ENCODE results near the gene ATP9B.

- TF ChIP-seq, protein P1, sequence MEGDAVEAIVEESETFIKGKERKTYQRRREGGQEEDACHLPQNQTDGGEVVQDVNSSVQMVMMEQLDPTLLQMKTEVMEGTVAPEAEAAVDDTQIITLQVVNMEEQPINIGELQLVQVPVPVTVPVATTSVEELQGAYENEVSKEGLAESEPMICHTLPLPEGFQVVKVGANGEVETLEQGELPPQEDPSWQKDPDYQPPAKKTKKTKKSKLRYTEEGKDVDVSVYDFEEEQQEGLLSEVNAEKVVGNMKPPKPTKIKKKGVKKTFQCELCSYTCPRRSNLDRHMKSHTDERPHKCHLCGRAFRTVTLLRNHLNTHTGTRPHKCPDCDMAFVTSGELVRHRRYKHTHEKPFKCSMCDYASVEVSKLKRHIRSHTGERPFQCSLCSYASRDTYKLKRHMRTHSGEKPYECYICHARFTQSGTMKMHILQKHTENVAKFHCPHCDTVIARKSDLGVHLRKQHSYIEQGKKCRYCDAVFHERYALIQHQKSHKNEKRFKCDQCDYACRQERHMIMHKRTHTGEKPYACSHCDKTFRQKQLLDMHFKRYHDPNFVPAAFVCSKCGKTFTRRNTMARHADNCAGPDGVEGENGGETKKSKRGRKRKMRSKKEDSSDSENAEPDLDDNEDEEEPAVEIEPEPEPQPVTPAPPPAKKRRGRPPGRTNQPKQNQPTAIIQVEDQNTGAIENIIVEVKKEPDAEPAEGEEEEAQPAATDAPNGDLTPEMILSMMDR (tag by site-specific recombination; IDR thresholded peaks at IDR 0.05): no peak
- TF ChIP-seq ZNF785 (tag by site-specific recombination; IDR thresholded peaks at IDR 0.05) (no peak), GLIS1 (tag by site-specific recombination; IDR thresholded peaks at IDR 0.05) (no peak), ZNF157 (tag by site-specific recombination; IDR thresholded peaks at IDR 0.05) (no peak), ZNF23 (tag by site-specific recombination; IDR thresholded peaks at IDR 0.05; ENCODE audit: borderline replicate concordance) (no peak), ZNF335 (tag by site-specific recombination; conservative IDR thresholded peaks at IDR 0.05) (no peak), ZNF140 (tag by site-specific recombination; IDR thresholded peaks at IDR 0.05) (no peak), ZNF660 (tag by site-specific recombination; IDR thresholded peaks at IDR 0.05) (no peak), ZNF416 (tag by site-specific recombination; IDR thresholded peaks at IDR 0.05) (no peak), ZNF621 (tag by site-specific recombination; IDR thresholded peaks at IDR 0.05) (no peak), ZNF530 (tag by site-specific recombination; IDR thresholded peaks at IDR 0.05; ENCODE audit: low read depth) (no peak), ZNF221 (tag by site-specific recombination; IDR thresholded peaks at IDR 0.05; ENCODE audit: borderline replicate concordance) (no peak)
- TF ChIP-seq, protein P2, sequence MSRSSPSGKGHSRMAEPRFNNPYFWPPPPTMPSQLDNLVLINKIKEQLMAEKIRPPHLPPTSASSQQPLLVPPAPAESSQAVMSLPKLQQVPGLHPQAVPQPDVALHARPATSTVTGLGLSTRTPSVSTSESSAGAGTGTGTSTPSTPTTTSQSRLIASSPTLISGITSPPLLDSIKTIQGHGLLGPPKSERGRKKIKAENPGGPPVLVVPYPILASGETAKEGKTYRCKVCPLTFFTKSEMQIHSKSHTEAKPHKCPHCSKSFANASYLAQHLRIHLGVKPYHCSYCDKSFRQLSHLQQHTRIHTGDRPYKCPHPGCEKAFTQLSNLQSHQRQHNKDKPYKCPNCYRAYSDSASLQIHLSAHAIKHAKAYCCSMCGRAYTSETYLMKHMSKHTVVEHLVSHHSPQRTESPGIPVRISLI (tag by site-specific recombination; IDR thresholded peaks at IDR 0.05): no peak
Measured at GRCh38 chr18:79117788-79118187, 48.6 kb downstream of the ATP9B start.

All from HEK293 (cell line).